Trophoblast cell (in vitro differentiated cells and primary cell): ENCODE results near the gene POU5F1.

Experiments used
- DNase-seq, 2 donors: peaks; one replicate each; pipeline ENCODE4 v3.0.0-alpha.2; 2016
- H2AFZ ChIP-seq: 2 replicates; pipeline ENCODE4 v1.6.1; 2013; ENCODE audit warnings: low read length, moderate library complexity, mild to moderate bottlenecking; ENCODE audit not compliant: insufficient read depth, poor library complexity
- H2AK5ac ChIP-seq: 2 replicates; pipeline ENCODE4 v1.6.1; 2013; ENCODE audit warnings: mild to moderate bottlenecking, low read length
- H2BK120ac ChIP-seq: 2 replicates; pipeline ENCODE4 v1.6.1; 2013; ENCODE audit warnings: low read length, mild to moderate bottlenecking, moderate library complexity; ENCODE audit not compliant: insufficient read depth, poor library complexity
- H2BK12ac ChIP-seq: 2 replicates; pipeline ENCODE4 v1.6.1; 2013; ENCODE audit warnings: mild to moderate bottlenecking, low read length, moderate library complexity
- H2BK5ac ChIP-seq: 2 replicates; pipeline ENCODE4 v1.6.1; 2013; ENCODE audit warnings: low read length, low read depth, moderate library complexity, mild to moderate bottlenecking; ENCODE audit not compliant: poor library complexity
- H3K14ac ChIP-seq: 2 replicates; pipeline ENCODE4 v1.6.1; 2013; ENCODE audit warnings: mild to moderate bottlenecking, low read length
- H3K18ac ChIP-seq: 2 replicates; pipeline ENCODE4 v1.6.1; 2013; ENCODE audit warnings: mild to moderate bottlenecking, low read length
- H3K23ac ChIP-seq: 2 replicates; pipeline ENCODE4 v1.6.1; 2013; ENCODE audit warnings: low read length
- H3K27ac ChIP-seq: 2 replicates; pipeline ENCODE4 v1.5.1; 2013; ENCODE audit warnings: low read depth, mild to moderate bottlenecking, inconsistent platforms, low read length, moderate library complexity
- H3K27me3 ChIP-seq: 2 replicates; pipeline ENCODE4 v1.6.1; 2013; ENCODE audit warnings: inconsistent platforms, mild to moderate bottlenecking, low read length, moderate library complexity; ENCODE audit not compliant: insufficient read depth
- H3K36me3 ChIP-seq, 2 experiments: 1 replicate in 1 of 2; 2 replicates in 1 of 2; pipeline ENCODE4 v1.6.1; 2013; ENCODE audit warnings: low read length in 2 of 2, mild to moderate bottlenecking in 2 of 2, moderate library complexity in 1 of 2; ENCODE audit not compliant: insufficient read depth in 2 of 2, control insufficient read depth in 1 of 2
- H3K4ac ChIP-seq: 2 replicates; pipeline ENCODE4 v1.6.1; 2013; ENCODE audit warnings: low read depth, mild to moderate bottlenecking, low read length, moderate library complexity
- H3K4me1 ChIP-seq, 2 experiments: 1 replicate in 1 of 2; 2 replicates in 1 of 2; pipeline ENCODE4 v1.6.1; 2013; ENCODE audit warnings: low read length in 2 of 2, mild to moderate bottlenecking in 2 of 2, moderate library complexity in 1 of 2; ENCODE audit not compliant: insufficient read depth in 2 of 2, control insufficient read depth in 1 of 2
- H3K4me2 ChIP-seq: 2 replicates; pipeline ENCODE4 v1.6.1; 2013; ENCODE audit warnings: inconsistent platforms, mild to moderate bottlenecking, low read length, moderate library complexity
- H3K4me3 ChIP-seq: 2 replicates; pipeline ENCODE4 v1.5.1; 2013; ENCODE audit warnings: mild to moderate bottlenecking, low read depth, low read length, inconsistent platforms
- H3K79me1 ChIP-seq: one replicate; pipeline ENCODE4 v1.6.1; 2013; ENCODE audit warnings: low read length
- H3K79me2 ChIP-seq: 2 replicates; pipeline ENCODE4 v1.6.1; 2013; ENCODE audit warnings: low read length, mild to moderate bottlenecking; ENCODE audit not compliant: control insufficient read depth, insufficient read depth, poor library complexity
- H3K9ac ChIP-seq: 2 replicates; pipeline ENCODE4 v1.6.1; 2013; ENCODE audit warnings: mild to moderate bottlenecking, low read length
- H3K9me3 ChIP-seq: 2 replicates; pipeline ENCODE4 v1.6.1; 2013; ENCODE audit warnings: low read depth, mild to moderate bottlenecking, control low read depth, inconsistent platforms, low read length; ENCODE audit not compliant: insufficient read depth
- H4K12ac ChIP-seq: 2 replicates; pipeline ENCODE4 v1.6.1; 2013; ENCODE audit warnings: low read depth, mild to moderate bottlenecking, low read length, moderate library complexity
- H4K8ac ChIP-seq: 2 replicates; pipeline ENCODE4 v1.6.1; 2013; ENCODE audit warnings: low read depth, mild to moderate bottlenecking, low read length, moderate library complexity
- H4K91ac ChIP-seq: one replicate; pipeline ENCODE4 v1.6.1; 2013; ENCODE audit warnings: low read depth, mild to moderate bottlenecking, low read length, moderate library complexity
- WGBS: extraction: QIAGEN DNeasy Blood & Tissue Kit; methylation state at CpG from one replicate; pipeline ENCODE4 v1.1.7; 2013; ENCODE audit warnings: missing lambda C conversion rate; ENCODE audit not compliant: insufficient read length, insufficient coverage; ENCODE audit errors: extremely low coverage; 5-methylcytosine and 5-hydroxymethylcytosine counted together

Gene POU5F1

GRCh38 chr6:31161216-31162126 lies 9.0 kb downstream of the POU5F1 start:
- no peaks in the 10 kb centered on the region for H3K9me3 ChIP-seq
- peaks cover 2% of the 10 kb centered on the region for H3K79me2 ChIP-seq
- no peak overlapping the region for H3K4me3 ChIP-seq
- H3K18ac ChIP-seq = no peak overlapping the region
- no peak overlapping the region for H4K8ac ChIP-seq
- no peak overlapping the region for H2BK5ac ChIP-seq
- H4K91ac ChIP-seq = no peak overlapping the region
- peaks cover 11% of the 10 kb centered on the region in 2 experiments for H3K36me3 ChIP-seq
- no peak overlapping the region for H3K27ac ChIP-seq
- no peak overlapping the region for H2AFZ ChIP-seq
- H3K14ac ChIP-seq = no peak overlapping the region
- no peak overlapping the region for H2BK120ac ChIP-seq
- no peak overlapping the region for H4K12ac ChIP-seq
- H3K4me1 ChIP-seq = peaks cover 10 to 13% of the 10 kb centered on the region in 2 experiments
- no peak overlapping the region for H3K4me2 ChIP-seq
- no peak overlapping the region for H3K9ac ChIP-seq
- H2AK5ac ChIP-seq = no peak overlapping the region
- no peak for DNase-seq
- H3K79me1 ChIP-seq = peaks cover 4% of the 10 kb centered on the region
- H2BK12ac ChIP-seq = no peak overlapping the region
- no peak overlapping the region for H3K4ac ChIP-seq
- H3K23ac ChIP-seq = no peak overlapping the region
- no peaks in the 10 kb centered on the region for H3K27me3 ChIP-seq
- no CpG with 5 or more reads among the region's 19 CpGs for WGBS

GRCh38 chr6:31158863-31159855 lies 11.3 kb downstream of the POU5F1 start:
- peaks cover 2% of the 10 kb centered on the region for H3K79me2 ChIP-seq
- no peaks in the 10 kb centered on the region for H3K27me3 ChIP-seq
- H3K27ac ChIP-seq = no peak overlapping the region
- H3K79me1 ChIP-seq = peaks cover 4% of the 10 kb centered on the region
- no peak overlapping the region for H3K4ac ChIP-seq
- peak overlapping the region; percentile 69 for H3K9ac ChIP-seq
- H4K8ac ChIP-seq = peak overlapping the region; percentile 64
- peak overlapping the region; percentile 99 for H2AFZ ChIP-seq
- peak overlapping the region; percentile 85 for H3K4me3 ChIP-seq
- H2BK120ac ChIP-seq = no peak overlapping the region
- H2BK5ac ChIP-seq = no peak overlapping the region
- peak overlapping the region; percentile 92 for H3K4me2 ChIP-seq
- H3K14ac ChIP-seq = no peak overlapping the region
- H3K4me1 ChIP-seq = peaks cover 10 to 13% of the 10 kb centered on the region in 2 experiments
- H4K91ac ChIP-seq = no peak overlapping the region
- H3K36me3 ChIP-seq = peaks cover 19 to 21% of the 10 kb centered on the region in 2 experiments
- H3K23ac ChIP-seq = no peak overlapping the region
- H3K18ac ChIP-seq = no peak overlapping the region
- H2BK12ac ChIP-seq = no peak overlapping the region
- H2AK5ac ChIP-seq = no peak overlapping the region
- no CpG with 5 or more reads among the region's 35 CpGs for WGBS
- H4K12ac ChIP-seq = peak overlapping the region; percentile 51
- H3K9me3 ChIP-seq = no peaks in the 10 kb centered on the region
- DNase-seq = no peak

GRCh38 chr6:31158140-31158862 lies 12.2 kb downstream of the POU5F1 start, which contains the start of gene TCF19:
Gene TCF19 (plus strand): TSS chr6:31158589. CDS start chr6:31159470, 881 bp downstream.
- Histone ChIP-seq H4K91ac (peak within 1 kb of the TSS; percentile 51), H3K27me3 (no peaks in the 10 kb centered on the region), H3K79me1 (peaks cover 4% of the 10 kb centered on the region), H4K12ac (peak within 1 kb of the TSS; percentile 45), H3K4me3 (peak within 1 kb of the TSS; percentile 85), H3K4ac (no peak within 1 kb of the TSS), H2BK12ac (no peak within 1 kb of the TSS), H2BK5ac (peak within 1 kb of the TSS; percentile 17), H2BK120ac (no peak within 1 kb of the TSS), H3K27ac (no peak within 1 kb of the TSS), H4K8ac (peak within 1 kb of the TSS; percentile 73), H3K4me1 (peaks cover 10 to 13% of the 10 kb centered on the region in 2 experiments), H3K9me3 (no peaks in the 10 kb centered on the region), H3K23ac (no peak within 1 kb of the TSS), H3K79me2 (peaks cover 2% of the 10 kb centered on the region), H3K18ac (no peak within 1 kb of the TSS), H3K4me2 (peak within 1 kb of the TSS; percentile 92), H3K14ac (peak within 1 kb of the TSS; percentile 43), H2AFZ (peak within 1 kb of the TSS; percentile 99), H2AK5ac (no peak within 1 kb of the TSS), H3K36me3 (peaks cover 17 to 19% of the 10 kb centered on the region in 2 experiments), H3K9ac (peak within 1 kb of the TSS; percentile 95)
- no CpG with 5 or more reads among the region's 65 CpGs for WGBS
- peak; percentile 95 to 99 for DNase-seq
